ENCODE measurements around the gene PHACTR1. TPM values are rescaled to one million over a fixed set of nuclear protein-coding genes. Genes with fewer than 3 reads are reported as not detected.

PHACTR1 gene
- total RNA-seq, 1 donor from 2014 or later = 8.5 TPM

DNA sequence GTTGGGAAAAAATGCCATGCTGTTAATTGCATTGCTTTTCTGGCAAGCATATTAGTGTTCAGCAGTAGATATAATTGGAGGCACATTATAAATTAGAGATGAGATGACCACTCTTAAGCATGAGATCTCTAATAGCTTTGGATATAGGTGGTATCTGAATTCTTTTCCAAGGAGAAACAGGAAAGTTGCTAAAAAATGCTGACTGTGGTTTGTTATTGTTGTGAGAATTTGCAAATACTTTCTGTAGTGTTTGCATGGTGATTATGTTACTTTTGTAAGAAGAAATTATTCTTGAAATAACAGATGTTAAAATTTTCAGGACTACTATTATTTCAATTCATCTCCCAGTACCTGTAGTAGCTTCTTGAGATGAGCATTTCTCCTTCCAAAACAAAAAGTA lies 386.6 kb downstream of the PHACTR1 start:
- FAIRE-seq = no peak

GRCh38 chr6:13105139-13105538 lies 388.6 kb downstream of the PHACTR1 start:
- Histone ChIP-seq H3K9me3 (ENCODE audit: insufficient read depth, low read depth, low read length) (no peaks in the 10 kb centered on the region), H2AFZ (ENCODE audit: low read depth, low read length) (no peak overlapping the region), H3K4me2 (ENCODE audit: low read length) (no peak overlapping the region), H3K27ac (ENCODE audit: low read depth, low read length) (no peak overlapping the region), H3K9ac (ENCODE audit: low read length) (no peak overlapping the region), H3K27me3 (ENCODE audit: insufficient read depth, low read length) (no peaks in the 10 kb centered on the region), H4K20me1 (ENCODE audit: insufficient read depth, low read length) (no peaks in the 10 kb centered on the region), H3K4me1 (ENCODE audit: insufficient read depth, low read length) (no peaks in the 10 kb centered on the region), H3K4me3 (ENCODE audit: insufficient read depth, low read depth, low read length) (no peak overlapping the region), H3K79me2 (ENCODE audit: insufficient read depth, low read length) (no peaks in the 10 kb centered on the region), H3K36me3 (ENCODE audit: insufficient read depth, low read length) (no peaks in the 10 kb centered on the region)
- DNase-seq (ENCODE audit: low read depth) (no peak), FAIRE-seq (no peak)
- peaks cover 2% of the 10 kb centered on the region for H3K9me3 Mint-ChIP-seq (ENCODE audit: unreplicated experiment)
- TF ChIP-seq CTCF (IDR thresholded peaks at IDR 0.05; ENCODE audit: insufficient read depth, low read depth, low read length) = no peak
- TF ChIP-seq EZH2 (IDR thresholded peaks at IDR 0.05; ENCODE audit: insufficient read depth, low read length) = no peak
- H3K4me1 Mint-ChIP-seq (ENCODE audit: low read depth, unreplicated experiment) = no peaks in the 10 kb centered on the region
- no peak overlapping the region for H3K4me3 Mint-ChIP-seq (ENCODE audit: unreplicated experiment)
- no peaks in the 10 kb centered on the region for H3K27me3 Mint-ChIP-seq (ENCODE audit: low read depth, unreplicated experiment)
- no peaks in the 10 kb centered on the region for H3K36me3 Mint-ChIP-seq (ENCODE audit: low read depth, unreplicated experiment)
- H3K27ac Mint-ChIP-seq (ENCODE audit: unreplicated experiment) = no peak overlapping the region

More for the DNA sequence above, 386.6 kb downstream of the PHACTR1 start:
- H3K36me3 ChIP-seq (ENCODE audit: insufficient read depth, low read length) = no peaks in the 10 kb centered on the region
- Mint-ChIP-seq H3K27me3 (ENCODE audit: low read depth, unreplicated experiment) (no peaks in the 10 kb centered on the region), H3K27ac (ENCODE audit: unreplicated experiment) (no peak overlapping the region), H3K9me3 (ENCODE audit: unreplicated experiment) (no peaks in the 10 kb centered on the region), H3K36me3 (ENCODE audit: low read depth, unreplicated experiment) (no peaks in the 10 kb centered on the region), H3K4me3 (ENCODE audit: unreplicated experiment) (no peak overlapping the region), H3K4me1 (ENCODE audit: low read depth, unreplicated experiment) (no peaks in the 10 kb centered on the region)
- H3K4me3 ChIP-seq (ENCODE audit: insufficient read depth, low read depth, low read length) = no peak overlapping the region
- no peaks in the 10 kb centered on the region for H3K27me3 ChIP-seq (ENCODE audit: insufficient read depth, low read length)
- no peak for DNase-seq (ENCODE audit: low read depth)
- H2AFZ ChIP-seq (ENCODE audit: low read depth, low read length) = no peak overlapping the region
- no peaks in the 10 kb centered on the region for H4K20me1 ChIP-seq (ENCODE audit: insufficient read depth, low read length)
- H3K9ac ChIP-seq (ENCODE audit: low read length) = no peak overlapping the region
- H3K4me1 ChIP-seq (ENCODE audit: insufficient read depth, low read length) = no peaks in the 10 kb centered on the region
- H3K4me2 ChIP-seq (ENCODE audit: low read length) = no peak overlapping the region
- no peaks in the 10 kb centered on the region for H3K79me2 ChIP-seq (ENCODE audit: insufficient read depth, low read length)
- no peaks in the 10 kb centered on the region for H3K9me3 ChIP-seq (ENCODE audit: insufficient read depth, low read depth, low read length)
- H3K27ac ChIP-seq (ENCODE audit: low read depth, low read length) = no peak overlapping the region
- no peak for TF ChIP-seq EZH2 (IDR thresholded peaks at IDR 0.05; ENCODE audit: insufficient read depth, low read length)
- TF ChIP-seq CTCF (IDR thresholded peaks at IDR 0.05; ENCODE audit: insufficient read depth, low read depth, low read length) = no peak

DNA sequence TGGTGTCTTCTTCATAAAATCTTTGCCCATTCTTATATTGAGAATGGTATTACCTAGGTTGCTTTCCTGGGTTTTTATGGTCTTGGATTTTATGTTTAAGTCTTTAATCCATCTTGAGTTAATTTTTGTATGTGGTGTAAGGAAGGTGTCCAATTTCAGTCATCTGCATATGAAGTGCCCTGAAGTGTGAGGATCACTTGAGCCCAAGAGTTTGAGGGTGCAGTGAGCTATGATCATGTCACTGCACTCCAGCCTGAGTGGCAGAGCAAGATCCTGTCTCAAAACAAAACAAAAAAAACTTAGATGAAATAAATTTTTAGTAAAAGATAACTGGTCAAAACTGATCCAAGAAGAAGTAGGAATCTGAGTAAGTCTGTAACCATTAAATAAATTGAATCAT lies 396.4 kb downstream of the PHACTR1 start:
- H3K4me1 ChIP-seq (ENCODE audit: insufficient read depth, low read length) = no peaks in the 10 kb centered on the region
- TF ChIP-seq CTCF (IDR thresholded peaks at IDR 0.05; ENCODE audit: insufficient read depth, low read depth, low read length) (no peak), EZH2 (IDR thresholded peaks at IDR 0.05; ENCODE audit: insufficient read depth, low read length) (no peak)
- H3K4me2 ChIP-seq (ENCODE audit: low read length) = no peak overlapping the region
- no peaks in the 10 kb centered on the region for H3K27me3 ChIP-seq (ENCODE audit: insufficient read depth, low read length)
- H3K4me3 ChIP-seq (ENCODE audit: insufficient read depth, low read depth, low read length) = no peak overlapping the region
- H3K9me3 ChIP-seq (ENCODE audit: insufficient read depth, low read depth, low read length) = no peaks in the 10 kb centered on the region
- no peak overlapping the region for H2AFZ ChIP-seq (ENCODE audit: low read depth, low read length)
- Mint-ChIP-seq H3K36me3 (ENCODE audit: low read depth, unreplicated experiment) (no peaks in the 10 kb centered on the region), H3K4me1 (ENCODE audit: low read depth, unreplicated experiment) (no peaks in the 10 kb centered on the region), H3K4me3 (ENCODE audit: unreplicated experiment) (no peak overlapping the region), H3K27ac (ENCODE audit: unreplicated experiment) (no peak overlapping the region), H3K27me3 (ENCODE audit: low read depth, unreplicated experiment) (no peaks in the 10 kb centered on the region), H3K9me3 (ENCODE audit: unreplicated experiment) (peaks cover 2% of the 10 kb centered on the region)
- no peaks in the 10 kb centered on the region for H3K36me3 ChIP-seq (ENCODE audit: insufficient read depth, low read length)
- DNase-seq (ENCODE audit: low read depth) (no peak), FAIRE-seq (no peak)
- no peaks in the 10 kb centered on the region for H3K79me2 ChIP-seq (ENCODE audit: insufficient read depth, low read length)
- H3K9ac ChIP-seq (ENCODE audit: low read length) = no peak overlapping the region
- no peaks in the 10 kb centered on the region for H4K20me1 ChIP-seq (ENCODE audit: insufficient read depth, low read length)
- no peak overlapping the region for H3K27ac ChIP-seq (ENCODE audit: low read depth, low read length)

Measured in astrocyte (in vitro differentiated cells and primary cell).